ENCODE measurements around the gene KRTDAP.

KRTDAP gene

DNA sequence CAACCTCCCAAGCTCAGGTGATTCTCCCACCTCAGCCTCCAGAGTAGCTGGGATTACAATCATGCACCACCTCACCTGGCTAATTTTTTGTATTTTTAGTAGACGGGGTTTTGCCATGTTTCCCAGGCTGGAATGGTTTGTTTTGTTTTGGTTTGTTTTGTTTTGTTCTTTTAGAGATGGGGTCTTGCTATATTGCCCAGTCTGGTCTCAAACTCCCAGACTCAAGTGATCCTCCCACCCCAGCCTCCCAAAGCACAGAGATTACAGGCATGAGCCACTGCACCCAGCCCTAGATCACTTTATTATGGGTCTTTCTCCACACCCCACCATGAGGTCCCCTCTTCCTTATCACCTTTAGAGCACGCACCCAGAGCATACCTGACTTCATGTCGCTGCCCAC lies 8.0 kb upstream of the KRTDAP start:
- Histone ChIP-seq H3K36me3 (ENCODE audit: control insufficient read depth, insufficient read depth, low read length, severe bottlenecking) (no peaks in the 10 kb centered on the region), H3K27me3 (replicated peaks; ENCODE audit: control insufficient read depth, insufficient read depth, low read length) (peaks cover 13% of the 10 kb centered on the region), H3K9me3 (ENCODE audit: control insufficient read depth, low read length) (no peaks in the 10 kb centered on the region), H3K4me1 (ENCODE audit: control insufficient read depth, insufficient read depth, low read length) (peaks cover 5% of the 10 kb centered on the region), H3K9ac (ENCODE audit: low read length) (no peak overlapping the region), H3K4me3 (ENCODE audit: low read length) (no peak overlapping the region)
- no peak for DNase-seq (ENCODE audit: low read depth)

DNA sequence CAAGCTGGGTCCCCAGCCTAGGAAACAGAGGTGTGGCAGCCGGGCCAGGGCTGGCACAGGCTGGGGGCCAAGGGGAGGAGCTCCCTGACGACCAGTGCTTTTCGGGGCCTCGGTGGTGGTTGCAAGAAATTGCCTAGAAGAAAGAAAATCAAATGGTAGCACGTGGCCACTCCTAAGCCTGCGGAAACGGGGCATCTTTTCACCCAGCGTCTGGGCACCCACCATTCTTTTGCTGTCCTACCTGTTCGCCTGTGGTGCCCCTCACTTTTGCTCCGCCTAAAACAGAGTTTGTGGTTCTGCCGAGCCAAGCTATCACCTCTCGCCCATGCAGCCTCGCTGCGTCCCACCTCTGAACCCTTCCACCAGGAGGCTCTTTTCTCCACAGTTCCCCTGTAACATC lies 7.1 kb upstream of the KRTDAP start:
- DNase-seq (ENCODE audit: low read depth), result no peak
- no peaks in the 10 kb centered on the region for H3K36me3 ChIP-seq (ENCODE audit: control insufficient read depth, insufficient read depth, low read length, severe bottlenecking)

DNA sequence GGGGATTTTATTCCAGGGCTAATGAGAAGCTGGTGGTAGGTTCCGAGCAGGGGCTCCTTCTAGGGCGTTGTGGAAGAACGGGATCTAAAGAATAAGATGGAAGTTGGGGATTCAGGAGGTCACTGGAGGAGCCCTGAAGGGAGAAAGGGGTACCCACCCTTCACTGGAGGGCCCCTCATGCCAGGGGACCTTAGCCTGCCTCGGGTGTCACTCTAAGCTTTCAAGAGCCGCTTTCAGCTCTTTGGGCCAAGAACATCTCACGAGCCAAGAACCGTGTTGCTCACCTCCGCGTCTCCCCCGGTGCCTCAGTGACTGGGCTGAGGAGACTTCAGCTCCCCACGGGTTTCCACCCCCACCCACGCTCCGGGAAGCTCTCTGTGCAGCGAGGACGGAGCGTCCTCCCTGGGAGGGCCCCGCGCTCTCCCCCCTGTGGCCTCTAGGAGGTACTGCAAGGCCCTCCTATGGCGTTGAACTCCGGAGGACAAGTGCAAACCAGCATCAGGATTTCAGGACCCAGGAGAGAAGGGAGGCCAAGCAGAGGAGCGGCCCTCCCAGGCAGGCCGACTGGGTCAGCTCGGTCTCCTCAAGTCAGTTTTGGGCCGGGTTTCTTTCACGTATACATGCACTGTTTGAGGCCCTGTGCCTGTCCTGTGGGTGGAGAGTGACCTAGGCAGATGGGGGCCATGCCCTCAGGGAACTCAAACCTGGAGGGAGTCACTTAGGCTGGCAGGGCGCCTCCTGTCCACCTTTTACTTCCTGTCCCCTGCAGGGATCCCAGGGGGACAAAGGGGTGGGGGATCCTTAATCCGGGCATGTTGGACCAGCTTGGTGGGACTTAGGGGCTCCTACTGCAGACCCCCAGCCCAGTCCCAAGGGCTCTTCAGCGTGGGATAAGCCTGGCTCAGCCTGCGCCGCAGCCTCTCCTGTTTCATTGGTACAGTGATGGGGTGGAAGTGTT lies 5.1 kb upstream of the KRTDAP start:
- no peaks in the 10 kb centered on the region for H3K36me3 ChIP-seq (ENCODE audit: control insufficient read depth, insufficient read depth, low read length, severe bottlenecking)
- no peak overlapping the region for H3K9ac ChIP-seq (ENCODE audit: low read length)
- peak; percentile 87 for DNase-seq (ENCODE audit: low read depth)
- H3K4me3 ChIP-seq (ENCODE audit: low read length), result no peak overlapping the region
- H3K9me3 ChIP-seq (ENCODE audit: control insufficient read depth, low read length), result no peaks in the 10 kb centered on the region
- peaks cover 5% of the 10 kb centered on the region for H3K4me1 ChIP-seq (ENCODE audit: control insufficient read depth, insufficient read depth, low read length)
- H3K27me3 ChIP-seq (replicated peaks; ENCODE audit: control insufficient read depth, insufficient read depth, low read length), result peaks cover 39% of the 10 kb centered on the region

More for the DNA sequence above, 7.1 kb upstream of the KRTDAP start:
- Histone ChIP-seq H3K9ac (ENCODE audit: low read length) (no peak overlapping the region), H3K4me3 (ENCODE audit: low read length) (no peak overlapping the region), H3K9me3 (ENCODE audit: control insufficient read depth, low read length) (no peaks in the 10 kb centered on the region), H3K4me1 (ENCODE audit: control insufficient read depth, insufficient read depth, low read length) (peaks cover 5% of the 10 kb centered on the region), H3K27me3 (replicated peaks; ENCODE audit: control insufficient read depth, insufficient read depth, low read length) (peaks cover 21% of the 10 kb centered on the region)

DNA sequence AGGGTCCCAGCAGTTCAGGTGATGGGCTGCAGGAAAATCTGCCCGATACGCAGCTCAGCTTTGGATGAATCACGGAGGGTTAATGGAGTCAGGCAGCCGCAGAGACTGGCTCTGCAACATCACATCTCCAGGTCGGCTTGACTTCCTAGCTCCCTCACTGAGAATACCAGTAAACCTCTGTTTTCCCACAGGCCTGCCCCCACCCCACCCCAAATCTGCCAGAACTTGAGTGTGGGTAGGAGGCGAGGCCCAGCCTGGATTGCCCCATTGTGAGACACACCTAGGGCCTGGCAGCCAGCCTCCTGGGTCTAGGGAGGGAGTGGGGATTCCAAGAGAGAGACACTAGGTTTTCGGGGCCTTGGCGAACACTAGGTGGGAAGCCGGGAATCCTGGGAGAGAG lies 3.7 kb upstream of the KRTDAP start:
- H3K27me3 ChIP-seq (replicated peaks; ENCODE audit: control insufficient read depth, insufficient read depth, low read length), result peaks cover 51% of the 10 kb centered on the region
- H3K9ac ChIP-seq (ENCODE audit: low read length), result no peak overlapping the region
- H3K36me3 ChIP-seq (ENCODE audit: control insufficient read depth, insufficient read depth, low read length, severe bottlenecking), result no peaks in the 10 kb centered on the region
- no peak for DNase-seq (ENCODE audit: low read depth)
- H3K4me1 ChIP-seq (ENCODE audit: control insufficient read depth, insufficient read depth, low read length), result peaks cover 5% of the 10 kb centered on the region
- no peak overlapping the region for H3K4me3 ChIP-seq (ENCODE audit: low read length)
- H3K9me3 ChIP-seq (ENCODE audit: control insufficient read depth, low read length), result no peaks in the 10 kb centered on the region

DNA sequence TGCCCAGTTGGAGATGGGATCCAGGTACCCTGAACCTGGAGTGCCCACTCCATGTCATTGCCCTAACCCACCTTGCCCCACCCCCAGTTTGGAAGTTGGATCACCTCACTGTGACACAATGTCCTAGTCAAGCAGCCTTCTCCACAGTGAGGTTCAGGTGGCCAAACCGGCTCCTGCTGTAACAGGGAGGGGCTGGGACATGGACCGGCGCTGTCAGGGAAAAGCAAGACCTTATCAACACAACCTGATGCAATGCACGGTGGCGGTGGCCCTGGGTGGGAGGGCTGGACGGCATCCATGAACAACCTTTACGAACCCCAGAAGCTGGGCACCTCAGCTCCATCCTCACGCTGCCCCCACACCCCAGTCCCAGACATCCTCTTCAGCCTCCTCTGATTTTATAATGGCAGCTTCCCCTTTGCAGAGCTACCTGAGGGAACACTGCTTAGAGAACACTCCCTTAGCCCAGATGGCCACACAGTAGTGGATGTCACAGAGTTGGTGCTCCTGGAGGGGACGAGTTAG lies 1.6 kb upstream of the KRTDAP start:
- Histone ChIP-seq H3K9ac (ENCODE audit: low read length) (no peak overlapping the region), H3K27me3 (replicated peaks; ENCODE audit: control insufficient read depth, insufficient read depth, low read length) (peaks cover 72% of the 10 kb centered on the region), H3K9me3 (ENCODE audit: control insufficient read depth, low read length) (no peaks in the 10 kb centered on the region), H3K36me3 (ENCODE audit: control insufficient read depth, insufficient read depth, low read length, severe bottlenecking) (no peaks in the 10 kb centered on the region), H3K4me3 (ENCODE audit: low read length) (no peak overlapping the region), H3K4me1 (ENCODE audit: control insufficient read depth, insufficient read depth, low read length) (peaks cover 5% of the 10 kb centered on the region)
- DNase-seq (ENCODE audit: low read depth), result no peak

DNA sequence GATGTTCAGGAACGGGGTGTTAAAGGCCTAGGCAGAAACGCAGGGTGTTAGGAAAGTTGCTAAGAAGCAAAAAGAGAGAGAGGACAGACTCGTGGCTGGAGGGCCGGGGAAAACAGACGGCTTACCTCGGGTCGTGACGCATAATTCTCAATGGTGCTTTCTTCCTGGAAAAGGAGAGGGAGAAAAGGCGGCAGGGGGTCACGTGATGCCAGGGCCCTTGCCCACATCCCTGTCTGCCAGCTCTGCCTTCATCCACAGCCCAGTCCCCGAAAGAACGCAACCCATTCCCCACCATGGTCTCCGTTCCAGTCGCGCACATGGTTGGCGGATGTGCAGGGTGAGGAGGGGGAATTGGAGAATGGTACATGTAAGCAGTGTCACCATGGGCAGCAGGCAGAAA lies 1.6 kb downstream of the KRTDAP start:
- Histone ChIP-seq H3K9me3 (ENCODE audit: control insufficient read depth, low read length) (no peaks in the 10 kb centered on the region), H3K9ac (ENCODE audit: low read length) (no peak overlapping the region), H3K4me3 (ENCODE audit: low read length) (no peak overlapping the region), H3K36me3 (ENCODE audit: control insufficient read depth, insufficient read depth, low read length, severe bottlenecking) (no peaks in the 10 kb centered on the region), H3K4me1 (ENCODE audit: control insufficient read depth, insufficient read depth, low read length) (no peaks in the 10 kb centered on the region), H3K27me3 (replicated peaks; ENCODE audit: control insufficient read depth, insufficient read depth, low read length) (peaks cover 68% of the 10 kb centered on the region)
- no peak for DNase-seq (ENCODE audit: low read depth)

DNA sequence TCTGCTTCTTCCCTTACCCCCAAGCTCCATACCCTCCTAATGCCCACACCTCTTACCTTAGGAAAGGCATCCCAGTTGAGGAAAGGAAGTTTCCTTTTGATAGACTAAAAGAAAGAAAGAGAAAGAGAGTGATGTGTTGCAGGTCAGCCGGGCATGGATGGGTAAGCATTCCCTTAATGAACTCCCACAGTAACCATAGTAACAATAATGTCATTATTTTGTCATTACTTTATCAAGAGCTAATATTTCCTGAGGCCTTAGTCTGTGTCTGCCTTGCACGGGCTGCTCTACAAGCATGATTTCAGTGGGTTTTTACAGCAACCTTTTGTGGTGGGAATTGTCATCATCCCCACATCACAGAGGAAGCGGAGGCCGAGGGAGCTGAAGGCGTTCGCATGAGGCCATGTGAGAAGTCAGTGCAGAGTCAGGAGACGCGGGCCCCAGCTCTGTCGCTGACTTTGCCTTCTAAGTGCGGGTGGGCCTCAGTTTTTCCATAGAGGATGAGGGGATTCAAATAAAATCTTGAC lies 2.5 kb downstream of the KRTDAP start:
- DNase-seq (ENCODE audit: low read depth), result no peak
- Histone ChIP-seq H3K4me1 (ENCODE audit: control insufficient read depth, insufficient read depth, low read length) (no peaks in the 10 kb centered on the region), H3K9me3 (ENCODE audit: control insufficient read depth, low read length) (no peaks in the 10 kb centered on the region), H3K36me3 (ENCODE audit: control insufficient read depth, insufficient read depth, low read length, severe bottlenecking) (no peaks in the 10 kb centered on the region), H3K4me3 (ENCODE audit: low read length) (no peak overlapping the region), H3K9ac (ENCODE audit: low read length) (no peak overlapping the region), H3K27me3 (replicated peaks; ENCODE audit: control insufficient read depth, insufficient read depth, low read length) (peaks cover 60% of the 10 kb centered on the region)

DNA sequence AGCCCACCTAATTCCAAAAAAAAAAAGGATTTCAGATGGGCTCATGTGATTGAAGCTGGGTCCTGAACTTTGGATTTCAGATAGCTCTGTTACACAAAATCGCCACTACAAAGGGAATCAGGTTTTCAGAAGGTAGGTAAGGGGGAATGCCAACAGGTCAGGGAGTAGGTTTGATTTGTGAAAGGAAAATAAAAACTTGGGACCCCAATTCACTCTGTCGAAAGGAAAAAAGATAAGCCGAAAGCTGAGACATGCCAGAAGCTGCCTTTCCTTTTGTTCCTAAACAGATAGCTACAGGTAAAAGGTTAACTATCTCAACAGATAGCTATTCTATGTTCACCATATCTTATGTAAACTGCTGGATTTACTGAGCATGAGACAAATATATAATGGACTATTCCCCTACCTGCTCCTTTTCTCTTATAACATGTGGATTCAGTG lies 4.0 kb downstream of the KRTDAP start:
- no peak overlapping the region for H3K9ac ChIP-seq (ENCODE audit: low read length)
- no peak overlapping the region for H3K4me3 ChIP-seq (ENCODE audit: low read length)

DNA sequence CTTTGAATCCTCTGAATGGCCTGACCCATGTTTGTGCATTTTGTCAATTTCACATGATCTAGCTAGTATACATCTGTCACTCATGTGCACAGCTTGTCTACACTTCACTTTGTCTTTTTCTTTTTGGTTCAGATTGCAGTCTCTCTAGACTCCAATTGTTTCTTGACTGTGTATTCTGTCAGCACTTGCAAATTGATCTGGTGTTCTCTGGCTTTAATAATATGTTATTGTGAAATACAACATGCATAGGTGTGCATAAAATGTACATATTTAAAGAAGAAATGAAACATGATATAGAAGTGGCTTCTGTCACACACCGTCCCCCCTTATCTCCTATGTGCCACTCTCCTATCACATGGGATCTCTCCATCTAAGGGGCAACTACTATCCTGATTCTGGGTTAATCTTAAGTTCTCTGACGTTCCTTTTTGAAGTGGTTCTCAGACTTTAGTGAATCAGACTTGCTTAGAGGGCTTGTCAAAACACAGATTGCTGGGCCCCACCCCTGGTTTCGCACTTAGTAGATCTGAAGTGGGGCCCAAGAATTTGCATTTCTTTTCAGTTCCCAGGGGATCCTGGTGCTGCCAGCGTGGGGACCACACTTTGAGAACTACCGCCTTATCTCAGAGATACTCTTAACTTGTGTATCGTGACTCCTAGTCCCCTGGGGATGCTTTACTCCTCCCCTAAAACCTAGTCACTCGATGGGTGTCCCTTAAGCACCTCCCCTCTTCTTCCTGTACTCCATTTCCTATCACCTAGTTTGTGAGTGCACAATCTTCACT lies 5.8 kb downstream of the KRTDAP start:
- Histone ChIP-seq H3K9me3 (ENCODE audit: control insufficient read depth, low read length) (no peaks in the 10 kb centered on the region), H3K4me3 (ENCODE audit: low read length) (no peak overlapping the region), H3K4me1 (ENCODE audit: control insufficient read depth, insufficient read depth, low read length) (no peaks in the 10 kb centered on the region), H3K36me3 (ENCODE audit: control insufficient read depth, insufficient read depth, low read length, severe bottlenecking) (no peaks in the 10 kb centered on the region), H3K27me3 (replicated peaks; ENCODE audit: control insufficient read depth, insufficient read depth, low read length) (peaks cover 30% of the 10 kb centered on the region), H3K9ac (ENCODE audit: low read length) (no peak overlapping the region)
- no peak for DNase-seq (ENCODE audit: low read depth)

More for the DNA sequence above, 4.0 kb downstream of the KRTDAP start:
- Histone ChIP-seq H3K4me1 (ENCODE audit: control insufficient read depth, insufficient read depth, low read length) (no peaks in the 10 kb centered on the region), H3K9me3 (ENCODE audit: control insufficient read depth, low read length) (no peaks in the 10 kb centered on the region), H3K27me3 (replicated peaks; ENCODE audit: control insufficient read depth, insufficient read depth, low read length) (peaks cover 46% of the 10 kb centered on the region), H3K36me3 (ENCODE audit: control insufficient read depth, insufficient read depth, low read length, severe bottlenecking) (no peaks in the 10 kb centered on the region)
- no peak for DNase-seq (ENCODE audit: low read depth)

DNA sequence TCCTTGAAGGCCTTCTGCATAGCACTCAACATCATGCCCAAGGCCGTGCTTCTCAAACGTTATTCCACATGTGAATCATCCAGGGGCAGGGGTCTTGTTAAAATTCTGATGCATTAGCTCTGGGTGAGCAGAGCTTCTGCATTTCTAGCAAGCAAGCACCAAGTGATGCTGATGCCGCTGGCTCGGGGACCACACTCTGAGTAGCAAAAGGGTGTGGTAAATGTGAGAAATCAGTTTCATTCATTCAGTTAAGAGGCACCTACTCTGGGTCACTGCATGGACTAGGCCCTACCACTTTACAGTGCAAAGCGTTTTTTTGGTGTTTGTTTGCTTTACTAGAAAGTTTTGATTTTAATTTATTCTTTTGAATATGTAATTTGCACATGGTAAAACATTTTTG lies 7.2 kb downstream of the KRTDAP start:
- Histone ChIP-seq H3K27me3 (replicated peaks; ENCODE audit: control insufficient read depth, insufficient read depth, low read length) (peaks cover 18% of the 10 kb centered on the region), H3K9ac (ENCODE audit: low read length) (no peak overlapping the region), H3K4me1 (ENCODE audit: control insufficient read depth, insufficient read depth, low read length) (no peaks in the 10 kb centered on the region), H3K4me3 (ENCODE audit: low read length) (no peak overlapping the region), H3K36me3 (ENCODE audit: control insufficient read depth, insufficient read depth, low read length, severe bottlenecking) (no peaks in the 10 kb centered on the region), H3K9me3 (ENCODE audit: control insufficient read depth, low read length) (no peaks in the 10 kb centered on the region)
- DNase-seq (ENCODE audit: low read depth), result no peak

Data from adipocyte (in vitro differentiated cells).